Measurements from ENCODE around the gene SETD1A.

Gene SETD1A

DNA sequence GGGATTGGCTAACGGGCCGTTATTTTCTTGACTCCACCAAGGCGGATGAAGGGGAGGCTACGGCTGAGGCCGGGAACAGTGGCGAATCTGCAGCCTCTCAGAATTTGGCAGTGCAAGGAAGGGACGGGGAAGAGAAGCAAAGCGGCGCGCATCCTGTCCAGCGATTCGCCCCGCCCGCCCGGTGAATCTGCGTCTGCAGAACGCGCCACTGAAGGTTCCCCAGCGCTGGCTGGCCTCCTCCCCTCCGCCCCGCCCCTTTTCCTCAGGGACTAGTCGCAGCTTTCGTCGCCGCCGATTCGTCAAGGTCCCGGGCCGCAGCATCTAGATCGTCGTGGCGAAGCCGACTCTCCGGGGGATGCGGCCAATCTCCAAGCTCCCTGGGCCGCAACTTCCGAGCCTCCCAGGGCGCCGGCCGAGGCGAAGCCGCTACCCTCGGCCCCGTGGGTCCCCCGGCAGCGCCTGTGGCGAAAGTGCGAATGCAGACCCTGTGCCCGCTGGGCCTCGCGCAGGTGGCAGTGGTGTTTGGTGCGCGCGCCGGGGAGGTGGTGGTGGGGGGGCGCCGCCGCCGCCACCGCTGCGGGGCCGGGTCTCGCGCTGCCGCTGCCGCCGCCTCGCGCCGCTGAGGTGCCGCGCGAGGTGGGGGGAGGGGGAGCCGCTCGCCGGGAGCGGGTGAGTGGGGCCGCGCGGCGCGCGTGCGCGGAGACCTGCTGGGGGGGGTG lies at the start of gene SETD1A:
Gene SETD1A, plus strand, starts transcription at position 299 of the 719 bp plus-strand sequence. CDS start 978 bp downstream, outside the sequence.
- DNase-seq = peak; percentile 88

DNA sequence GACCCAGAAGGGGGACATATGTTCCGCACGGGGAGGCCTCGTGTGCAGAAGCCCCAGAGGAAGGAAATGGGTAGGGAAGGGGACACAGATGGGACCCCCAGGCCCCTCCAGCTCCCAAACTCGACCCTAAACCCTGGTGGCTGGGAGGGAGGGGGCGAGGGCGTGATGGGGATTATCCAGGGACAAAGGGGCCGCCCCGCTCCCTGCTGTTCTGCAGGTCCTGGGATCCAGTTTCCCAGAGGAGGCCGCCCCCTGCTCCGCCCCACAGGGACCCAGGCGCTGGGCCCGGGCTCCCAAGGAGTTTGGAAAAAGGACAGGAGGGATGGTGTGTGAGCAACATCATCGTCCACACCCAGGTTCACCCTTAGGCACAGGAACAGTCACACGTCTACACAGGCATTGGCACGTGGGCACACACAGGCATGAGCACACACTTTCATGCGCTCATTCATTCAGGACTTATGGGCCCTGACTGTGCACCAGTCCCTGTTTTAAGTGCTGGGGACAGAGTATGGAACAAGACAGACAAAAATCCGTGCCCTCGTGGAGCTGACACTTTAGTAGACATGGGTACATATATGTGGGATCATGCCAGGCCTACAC lies 47.0 kb upstream of the SETD1A start:
- DNase-seq = no peak

- DNase-seq = no peak
Measured at GRCh38 chr16:30912794-30913412, 44.7 kb upstream of the SETD1A start.

DNA sequence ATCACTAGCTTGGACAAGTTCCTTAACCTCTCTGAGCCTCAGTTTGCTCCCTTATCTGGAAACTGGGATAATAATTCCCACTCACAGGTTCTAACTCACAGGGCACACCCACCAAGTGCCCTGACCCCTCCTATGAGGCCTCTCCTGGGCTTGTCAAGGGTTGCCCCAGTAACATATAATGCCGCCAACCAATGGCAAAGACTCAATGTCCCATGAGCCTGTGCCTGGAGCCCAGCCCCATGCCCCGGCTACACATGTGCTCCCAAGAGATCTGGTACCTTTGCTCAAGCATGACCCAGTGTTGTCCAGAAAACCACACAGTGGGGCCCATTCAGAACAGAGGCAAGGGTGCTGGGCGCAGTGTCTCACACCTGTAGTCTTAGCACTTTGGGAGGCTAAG lies 42.7 kb upstream of the SETD1A start:
- no peak for DNase-seq

DNA sequence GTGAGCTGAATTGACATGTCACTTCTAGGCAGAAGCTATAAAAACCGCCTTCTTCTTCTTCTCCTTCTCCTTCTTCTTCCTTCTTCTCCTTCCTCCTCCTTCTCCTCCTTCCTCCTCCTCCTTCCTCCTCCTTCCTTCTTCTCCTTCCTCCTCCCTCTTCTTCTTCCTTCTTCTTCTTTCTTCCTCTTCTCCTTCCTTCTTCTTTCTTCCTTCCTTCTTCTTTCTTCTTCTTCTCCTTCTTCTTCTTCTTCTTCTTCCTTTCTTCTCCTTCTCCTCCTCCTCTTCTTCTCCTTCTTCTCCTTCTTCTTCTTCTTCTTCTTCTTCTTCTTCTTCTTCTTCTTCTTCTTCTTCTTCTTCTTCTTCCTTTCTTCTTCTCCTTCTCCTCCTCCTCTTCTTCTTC lies 38.9 kb upstream of the SETD1A start:
- DNase-seq = no peak

DNA sequence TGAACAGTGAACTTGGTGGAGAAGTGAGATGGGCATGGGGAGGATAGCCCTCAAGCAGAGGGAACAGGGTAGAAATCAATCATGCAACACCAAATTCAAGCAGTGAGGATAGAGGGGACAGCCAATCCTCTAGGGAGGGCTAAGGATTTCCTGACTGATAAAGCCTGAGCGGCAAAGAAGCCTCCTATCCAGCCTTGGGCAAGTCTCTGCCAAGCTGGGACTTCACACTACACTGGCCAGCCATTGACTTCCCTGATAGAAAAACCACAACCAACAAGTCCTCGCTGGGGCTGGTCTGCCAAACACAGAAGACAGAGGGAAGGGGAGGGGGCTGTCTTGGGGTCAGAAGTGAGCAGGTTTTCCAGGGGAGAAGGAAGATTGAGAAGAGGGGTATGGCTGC lies 36.7 kb upstream of the SETD1A start:
- DNase-seq = no peak

GRCh38 chr16:30921459-30921747 lies 36.2 kb upstream of the SETD1A start:
- DNase-seq = no peak

DNA sequence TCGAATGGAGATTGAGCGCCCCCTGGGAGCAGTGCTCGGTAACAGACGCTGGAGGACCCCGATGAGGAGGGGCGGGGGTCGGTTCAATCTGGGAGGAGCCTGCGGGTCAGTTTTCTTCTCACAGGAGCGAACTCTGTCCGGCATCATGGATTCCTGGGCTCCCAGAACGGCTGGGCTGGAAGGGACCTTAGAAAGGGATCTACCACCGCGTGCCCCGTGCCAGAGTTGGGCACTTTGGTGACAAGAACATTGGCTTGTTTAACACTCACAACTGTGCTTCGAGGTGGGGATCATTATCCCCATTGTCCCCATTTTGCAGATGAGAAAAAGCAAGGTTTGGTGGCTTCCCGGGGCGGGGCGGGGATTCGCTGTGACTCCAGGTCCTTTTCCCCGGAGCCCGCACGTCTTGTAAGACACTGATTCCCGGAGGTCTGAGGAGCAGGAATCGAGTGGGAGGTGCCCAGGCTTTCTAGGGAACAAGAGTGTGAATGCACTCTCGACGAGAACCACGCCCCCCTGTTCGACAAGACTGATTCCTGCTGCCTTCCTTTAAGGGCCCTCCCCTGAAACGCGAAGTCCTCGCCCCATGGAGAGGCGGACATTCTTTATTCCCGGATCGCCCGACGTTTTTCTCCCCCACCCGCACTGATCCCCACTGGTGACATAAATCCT lies 35.7 kb upstream of the SETD1A start:
- peak; percentile 60 for DNase-seq

DNA sequence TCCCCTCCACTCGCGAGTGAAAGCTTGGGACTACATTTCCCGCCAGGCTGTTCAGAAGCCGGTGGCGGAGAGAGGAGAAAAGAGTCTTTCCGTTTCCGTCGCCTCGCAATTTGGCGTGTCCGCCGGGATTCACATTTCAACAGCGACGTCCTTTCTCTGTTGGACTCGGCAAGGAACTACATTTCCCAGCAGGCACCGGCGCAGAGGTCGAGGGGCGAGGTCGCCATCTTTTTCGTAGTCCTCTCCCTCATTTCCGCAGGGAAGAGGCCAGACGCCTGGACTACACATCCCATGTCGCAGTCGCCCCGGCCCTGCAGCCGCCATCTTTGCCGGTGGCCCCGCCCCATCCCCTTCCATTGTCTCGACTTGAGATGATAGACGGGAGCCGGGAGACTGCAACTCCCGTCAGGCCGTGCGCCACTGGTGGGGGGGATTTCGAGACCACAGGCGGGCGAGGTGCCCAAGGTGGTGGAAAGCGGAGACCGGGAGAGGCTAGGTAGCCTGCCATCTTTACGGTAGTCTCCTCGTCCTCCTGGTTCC lies 35.1 kb upstream of the SETD1A start:
- DNase-seq = peak; percentile 99

- DNase-seq = peak; percentile 98
Measured at GRCh38 chr16:30922960-30923535, 34.5 kb upstream of the SETD1A start.

DNA sequence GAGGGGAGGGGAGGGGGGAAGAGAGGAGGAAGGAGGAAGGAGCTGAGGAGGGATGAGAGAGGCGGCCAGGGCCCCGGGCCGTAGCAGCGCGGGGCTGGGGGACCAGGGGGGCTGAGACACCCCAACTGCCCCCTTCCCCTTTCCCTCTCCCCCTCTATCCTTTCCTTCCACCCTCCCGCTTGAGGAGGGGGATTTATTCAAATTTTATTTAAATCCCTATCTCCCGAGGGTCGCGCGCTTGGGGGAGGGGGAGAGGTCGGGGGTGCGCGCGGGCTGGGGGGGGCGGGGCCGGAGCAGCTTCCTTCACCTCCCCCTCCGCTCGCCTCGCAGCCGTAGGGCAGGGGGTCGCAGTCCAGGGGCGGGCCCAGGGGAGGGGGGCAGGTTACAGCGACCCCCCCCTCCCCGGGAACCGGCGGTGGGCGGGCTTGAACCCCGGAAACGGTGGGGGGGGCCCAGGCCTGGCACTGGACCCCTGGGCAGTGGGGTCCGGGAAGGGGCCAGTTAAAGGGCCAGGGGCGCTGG lies 33.9 kb upstream of the SETD1A start, which contains the start of gene FBXL19:
Gene FBXL19, plus strand, starts transcription at position 19 of the 522 bp plus-strand sequence. CDS start 2,183 bp downstream, outside the sequence.
- no peak for DNase-seq

DNA sequence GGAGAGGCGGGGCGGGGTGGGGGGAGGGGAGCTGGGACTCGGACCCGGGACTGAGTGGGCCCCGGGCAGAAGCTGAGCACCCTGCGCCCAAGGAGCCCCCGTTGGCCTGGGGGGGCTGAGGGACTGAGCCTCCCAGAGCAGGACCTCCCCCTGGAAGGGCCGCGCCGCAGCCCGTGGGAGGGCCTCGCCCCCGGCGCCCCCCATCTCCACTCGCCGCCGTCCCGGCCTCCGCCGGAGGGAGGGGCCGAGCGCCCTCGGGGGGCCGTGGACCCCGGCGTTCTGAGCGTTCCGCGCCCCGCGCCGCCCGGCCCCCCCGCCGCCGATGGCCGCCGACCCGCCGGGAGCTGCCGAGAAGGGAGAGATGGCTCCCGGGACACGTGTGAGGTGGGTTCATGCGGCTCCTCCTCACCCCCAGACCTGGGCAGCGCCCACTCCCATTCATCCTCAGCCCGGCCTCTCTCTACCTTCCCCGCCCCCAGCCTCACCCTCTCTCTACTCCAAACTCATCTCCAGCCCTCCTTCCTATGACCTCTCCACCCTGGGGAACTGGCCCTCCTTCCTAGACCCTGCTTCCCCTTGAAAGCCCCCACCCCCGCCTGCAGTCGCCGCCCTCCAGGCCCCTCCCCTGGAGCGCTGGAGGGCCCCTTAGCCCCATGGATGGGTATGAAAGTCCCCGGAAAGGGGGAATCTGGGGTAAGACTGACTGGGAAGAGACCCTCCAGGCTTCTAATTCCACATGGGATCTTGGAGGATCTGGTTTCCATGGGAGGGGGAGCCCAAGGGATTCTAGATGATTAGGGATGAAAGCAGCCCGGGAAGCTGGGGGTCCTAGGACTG lies 33.3 kb upstream of the SETD1A start:
- DNase-seq = no peak

DNA sequence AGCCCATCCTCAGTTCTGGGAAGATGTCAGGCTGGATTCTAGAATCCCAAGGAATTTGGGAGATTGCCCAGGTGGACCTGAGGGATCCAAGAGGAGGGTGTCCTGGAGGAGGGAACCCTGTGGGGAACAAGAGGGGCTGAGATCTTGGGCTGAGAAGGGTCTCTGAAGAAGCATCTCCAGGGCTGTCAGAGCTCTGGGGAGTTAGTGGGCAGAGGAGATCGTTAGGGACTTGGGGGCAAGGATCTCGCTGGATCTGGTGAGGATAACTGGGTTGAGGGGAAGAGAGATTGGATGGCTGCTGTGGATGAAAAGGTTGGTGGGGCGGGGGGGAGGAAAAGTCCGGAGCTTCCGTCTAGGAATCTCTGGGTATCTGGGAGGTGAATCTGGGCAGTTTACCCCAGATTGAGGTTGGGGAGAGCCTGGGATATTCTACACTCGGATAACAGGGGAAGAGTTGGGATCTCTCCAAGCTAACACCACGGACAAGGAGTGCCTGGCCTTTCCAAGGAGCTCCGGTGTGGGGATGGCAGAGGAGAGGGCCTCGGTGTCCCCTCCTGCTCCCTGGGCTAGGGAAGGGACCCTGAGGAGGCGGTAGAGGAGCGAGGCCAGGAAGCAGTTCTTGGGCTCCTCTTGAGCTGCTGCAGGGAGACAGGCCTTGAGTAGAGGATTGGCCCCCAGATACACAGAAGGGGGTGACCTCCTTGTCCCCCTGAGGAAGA lies 32.5 kb upstream of the SETD1A start:
- no peak for DNase-seq

GRCh38 chr16:30925632-30925987 lies 31.9 kb upstream of the SETD1A start:
- DNase-seq = no peak

DNA sequence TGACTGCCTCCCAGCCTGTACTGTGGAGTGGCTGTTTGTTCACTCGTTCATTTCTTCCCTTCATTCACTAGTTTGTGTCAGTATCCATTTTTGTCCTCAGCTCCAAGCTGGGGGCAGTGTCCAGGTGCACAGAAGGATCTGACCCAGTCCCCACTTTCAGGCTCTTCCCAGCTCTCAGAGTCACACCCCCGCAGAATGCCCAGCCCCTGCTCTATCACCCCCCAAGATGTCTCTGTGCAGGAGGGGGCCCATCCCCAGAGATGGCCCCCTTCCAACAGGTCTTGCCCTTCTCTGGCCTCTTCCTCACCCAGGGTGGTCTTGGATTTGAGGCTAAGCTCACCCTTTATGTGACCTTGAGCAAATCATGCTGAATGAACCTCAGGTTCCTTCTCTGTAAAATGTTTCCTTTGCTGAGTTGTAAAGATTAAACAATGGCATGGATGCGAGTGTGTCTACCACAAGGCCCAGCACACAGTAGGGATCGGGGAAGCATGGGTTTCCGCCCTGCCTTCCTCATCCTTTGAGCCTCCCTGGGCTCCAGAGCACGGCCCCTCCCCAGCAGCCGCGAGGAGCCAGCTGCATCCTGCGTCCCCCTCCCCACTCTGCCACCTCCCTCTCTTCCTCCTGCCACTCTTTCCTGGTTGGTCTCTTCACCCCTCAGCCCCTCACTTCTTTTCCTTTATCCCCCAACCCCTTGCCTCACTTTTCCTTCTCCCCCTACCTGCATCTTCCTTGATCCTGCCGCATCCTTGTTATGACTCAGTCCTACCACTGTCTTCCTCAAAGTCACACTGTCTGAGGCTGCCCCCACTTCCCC lies 31.4 kb upstream of the SETD1A start:
- no peak for DNase-seq

GRCh38 chr16:30926937-30927788 lies 30.4 kb upstream of the SETD1A start:
- no peak for DNase-seq

- DNase-seq = no peak
Measured at GRCh38 chr16:30927789-30928378, 29.7 kb upstream of the SETD1A start.

DNA sequence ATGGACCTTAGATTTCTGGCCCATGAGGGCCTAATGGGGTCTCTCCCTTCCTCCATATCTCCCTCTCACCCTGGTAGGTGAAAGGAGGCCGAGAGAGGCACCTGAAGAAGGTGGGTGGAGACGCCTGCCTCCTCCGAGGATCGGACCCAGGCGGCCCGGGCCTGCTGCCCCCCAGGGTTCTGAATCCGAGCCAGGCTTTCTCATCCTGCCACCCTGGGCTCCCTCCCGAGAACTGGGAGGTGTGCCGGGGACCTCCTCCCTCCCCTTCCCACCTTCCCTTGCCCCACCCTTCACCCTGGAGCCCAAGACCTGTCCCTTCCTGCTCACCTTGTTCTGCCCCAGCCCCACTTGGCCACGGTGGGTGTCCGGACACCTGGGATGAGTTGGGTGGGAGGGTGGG lies 29.2 kb upstream of the SETD1A start:
- DNase-seq = no peak

DNA sequence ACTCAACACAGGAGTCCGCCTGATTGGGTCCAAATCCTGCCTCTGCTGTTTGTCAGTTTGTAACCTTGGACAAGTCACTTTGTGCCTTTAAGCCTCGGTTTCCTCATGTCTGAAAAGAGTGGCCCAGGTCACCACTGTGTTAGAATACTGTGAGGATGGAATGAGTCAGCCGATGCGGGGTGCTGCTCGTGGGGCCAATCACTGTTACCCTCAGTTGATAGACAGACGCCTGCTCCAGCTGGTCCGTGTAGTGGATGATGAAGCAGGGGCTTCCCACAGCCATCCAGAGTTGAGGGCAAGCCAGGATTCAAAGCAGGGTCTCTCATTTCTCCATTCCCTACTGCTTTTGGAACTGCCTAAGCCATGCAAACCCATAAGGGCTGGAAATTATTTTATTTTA lies 28.4 kb upstream of the SETD1A start:
- DNase-seq = no peak

All from T1000 (cell line).